Panc1 (cell line): ENCODE data around the gene IL21R. TPM values are rescaled to one million over a fixed set of nuclear protein-coding genes. Genes with fewer than 3 reads are reported as not detected.

Experiments used
- ATAC-seq: fragments of 200-7000 bp; cut with Tn5 transposase; 2 replicates; pipeline ENCODE4 v1.9.1; 2020; ENCODE audit warnings: mild to moderate bottlenecking, moderate library complexity
- BruUV-seq: library from RNA; stranded (reverse); fragments of 400-500 nt; replicated peaks from 2 replicates; lab custom pipeline; 2021; lab: Mats Ljungman, UMichigan
- CTCF ChIA-PET: fragments of 300-600 bp; sonication (Branson Sonifier 250); formaldehyde crosslinking; loops from one replicate; lab custom pipeline; 2022; ENCODE audit warnings: antibody characterized with exemption; lab: Charles Lee
- POLR2A ChIA-PET: fragments of 300-600 bp; sonication (Branson Sonifier 250); formaldehyde crosslinking; loops from one replicate; lab custom pipeline; 2022; ENCODE audit warnings: antibody characterized with exemption; lab: Charles Lee
- DNase-seq: peaks from one replicate; pipeline ENCODE4 v3.0.0-alpha.2; 2010; ENCODE audit warnings: low read depth, low spot score
- H3K27ac ChIP-seq: 2 replicates; pipeline ENCODE4 v1.5.1; 2011; ENCODE audit warnings: mild to moderate bottlenecking, low read length, inconsistent platforms
- H3K27me3 ChIP-seq: fragments of 200-500 bp; sonication (Bioruptor generic); 2 replicates; pipeline ENCODE4 v1.6.0; 2014; ENCODE audit warnings: low read length, inconsistent platforms; ENCODE audit not compliant: control insufficient read depth, insufficient read depth
- H3K36me3 ChIP-seq: fragments of 200-500 bp; sonication (Bioruptor generic); 2 replicates; pipeline ENCODE4 v1.5.1; 2014; ENCODE audit warnings: inconsistent platforms, mild to moderate bottlenecking, low read length, moderate library complexity; ENCODE audit not compliant: control insufficient read depth, insufficient read depth
- H3K4me1 ChIP-seq: 2 replicates; pipeline ENCODE4 v1.5.1; 2011; ENCODE audit warnings: inconsistent platforms, mild to moderate bottlenecking, low read length, moderate library complexity; ENCODE audit not compliant: control insufficient read depth, insufficient read depth
- H3K4me3 ChIP-seq, 2 experiments: 2 replicates each; pipeline ENCODE4 v1.5.1; 2011 to 2012; ENCODE audit warnings: low read depth in 2 of 2, low read length in 2 of 2, mild to moderate bottlenecking in 2 of 2, inconsistent platforms in 1 of 2, moderate library complexity in 1 of 2
- H3K9me3 ChIP-seq: fragments of 200-500 bp; sonication (Bioruptor generic); 2 replicates; pipeline ENCODE4 v1.5.1; 2014; ENCODE audit warnings: low read depth, mild to moderate bottlenecking, inconsistent platforms, low read length, moderate library complexity; ENCODE audit not compliant: control insufficient read depth, insufficient read depth
- CTCF ChIP-seq: fragments of 450-650 bp; IDR thresholded peaks from 2 replicates; pipeline ENCODE4 v1.5.1; 2017; ENCODE audit warnings: mild to moderate bottlenecking
- POLR2AphosphoS5 ChIP-seq: IDR thresholded peaks from 2 replicates; pipeline ENCODE4 v1.6.1; 2012; ENCODE audit warnings: mild to moderate bottlenecking, low read depth, low read length, moderate library complexity
- REST ChIP-seq, 2 experiments: IDR thresholded peaks; 2 replicates each; pipeline ENCODE4 v1.6.1; 2011 to 2012; ENCODE audit warnings: low read depth in 2 of 2, control low read depth in 1 of 2, low read length in 1 of 2, mild to moderate bottlenecking in 1 of 2, moderate library complexity in 1 of 2; ENCODE audit not compliant: insufficient read depth in 1 of 2
- SIN3A ChIP-seq: IDR thresholded peaks from 2 replicates; pipeline ENCODE4 v1.6.1; 2012; ENCODE audit warnings: low read depth, mild to moderate bottlenecking, low read length, moderate library complexity, borderline replicate concordance; ENCODE audit not compliant: insufficient read depth
- TCF7L2 ChIP-seq: IDR thresholded peaks from 2 replicates; pipeline ENCODE4 v1.6.1; 2011; ENCODE audit warnings: mild to moderate bottlenecking, low read depth, low read length, inconsistent platforms
- in situ Hi-C: cut with HindIII; loops from 2 replicates; pipeline ENCODE4 v1.10.0; 2016; ENCODE audit warnings: low sequenced_read_pairs, low pct_unique_long_range_greater_than_20kb
- intact Hi-C: fragments of 100-400 bp; cut with micrococcal nuclease; formaldehyde crosslinking; loops from one replicate; pipeline ENCODE4 v1.10.0; 2022; ENCODE audit not compliant: unreplicated experiment
- total RNA-seq: library from RNA; stranded (reverse); gene quantifications from one replicate; pipeline ENCODE4 v1.2.1, GENCODE V29; 2021; ENCODE audit not compliant: unreplicated experiment

Gene IL21R
- total RNA-seq, 1 experiment from 2014 or later: 0.10 TPM

GRCh38 chr16:27483088-27483437, 81.1 kb downstream of the IL21R start:
- Histone ChIP-seq H3K27me3 (no peaks in the 10 kb centered on the region), H3K27ac (no peak overlapping the region), H3K4me1 (no peaks in the 10 kb centered on the region), H3K4me3 (no peak overlapping the region), H3K36me3 (peaks cover 36% of the 10 kb centered on the region), H3K9me3 (no peaks in the 10 kb centered on the region)
- POLR2A ChIA-PET: no interaction called here
- ATAC-seq (no peak), DNase-seq (no peak)
- in situ Hi-C loops (no loop called here), intact Hi-C loops (no loop called here)
- BruUV-seq: no TSS peak
- TF ChIP-seq CTCF: no peak
- no peak for TF ChIP-seq SIN3A
- no peak for TF ChIP-seq TCF7L2
- TF ChIP-seq REST (IDR thresholded peaks at IDR 0.05; ENCODE audit: insufficient read depth in 1 of 2, low read depth in 2 of 2, low read length in 1 of 2): no peak
- no peak for TF ChIP-seq POLR2AphosphoS5
- CTCF ChIA-PET: no interaction called here

GRCh38 chr16:27483624-27484023, 81.7 kb downstream of the IL21R start:
- no peak overlapping the region for H3K4me3 ChIP-seq
- no peaks in the 10 kb centered on the region for H3K27me3 ChIP-seq
- intact Hi-C loops (no loop called here), in situ Hi-C loops (no loop called here)
- no peak overlapping the region for H3K27ac ChIP-seq
- H3K4me1 ChIP-seq: no peaks in the 10 kb centered on the region
- peaks cover 35% of the 10 kb centered on the region for H3K36me3 ChIP-seq
- ATAC-seq (no peak), DNase-seq (no peak)
- BruUV-seq: no TSS peak
- no peaks in the 10 kb centered on the region for H3K9me3 ChIP-seq
- CTCF ChIA-PET: no interaction called here
- POLR2A ChIA-PET: no interaction called here
- TF ChIP-seq REST (IDR thresholded peaks at IDR 0.05; ENCODE audit: insufficient read depth in 1 of 2, low read depth in 2 of 2, low read length in 1 of 2) (no peak), SIN3A (no peak), TCF7L2 (no peak), POLR2AphosphoS5 (no peak), CTCF (no peak)
